ENCODE results near the gene SNX17.
A peak's percentile ranks its signal among the peaks of the same experiment; 100 is the strongest.

The SNX17 gene

GRCh38 chr2:27407798-27408491 is 37.5 kb downstream of the SNX17 start:
- peaks cover 58% of the 10 kb centered on the region for H4K20me1 ChIP-seq (ENCODE audit: insufficient read depth, low read length, poor library complexity, severe bottlenecking)
- peak overlapping the region; percentile 79 for H3K9ac ChIP-seq (ENCODE audit: low read depth, low read length, poor library complexity, severe bottlenecking)

GRCh38 chr2:27408601-27409320 is 38.3 kb downstream of the SNX17 start:
- Histone ChIP-seq H3K79me2 (ENCODE audit: insufficient read depth, low read length) (peaks cover 56% of the 10 kb centered on the region), H3K36me3 (ENCODE audit: insufficient read depth, low read length) (no peaks in the 10 kb centered on the region), H3K9ac (ENCODE audit: low read depth, low read length, poor library complexity, severe bottlenecking) (peak overlapping the region; percentile 79), H4K20me1 (ENCODE audit: insufficient read depth, low read length, poor library complexity, severe bottlenecking) (peaks cover 51% of the 10 kb centered on the region), H3K4me2 (ENCODE audit: low read depth, low read length, poor library complexity, severe bottlenecking) (peak overlapping the region; percentile 85), H2AFZ (ENCODE audit: low read length) (peak overlapping the region; percentile 80), H3K9me2 (replicated peaks; ENCODE audit: low read depth, low read length) (no peaks in the 10 kb centered on the region), H3K4me1 (ENCODE audit: insufficient read depth, low read length, poor library complexity, severe bottlenecking) (peaks cover 41% of the 10 kb centered on the region), H3K27me3 (ENCODE audit: insufficient read depth, low read length, poor library complexity, severe bottlenecking) (no peaks in the 10 kb centered on the region), H3K4me3 (ENCODE audit: low read length, poor library complexity, severe bottlenecking) (peak overlapping the region; percentile 99), H3F3A (ENCODE audit: low read depth) (no peaks in the 10 kb centered on the region), H3K9me3 (ENCODE audit: insufficient read depth, low read depth, low read length) (no peaks in the 10 kb centered on the region)
- TF ChIP-seq CTCF (conservative IDR thresholded peaks at IDR 0.05; ENCODE audit: low read length) (no peak), EZH2phosphoT487 (IDR thresholded peaks at IDR 0.05; ENCODE audit: borderline replicate concordance) (no peak)

More at GRCh38 chr2:27407798-27408491, 37.5 kb downstream of the SNX17 start:
- Histone ChIP-seq H3F3A (ENCODE audit: low read depth) (no peaks in the 10 kb centered on the region), H3K4me2 (ENCODE audit: low read depth, low read length, poor library complexity, severe bottlenecking) (peak overlapping the region; percentile 85), H3K4me1 (ENCODE audit: insufficient read depth, low read length, poor library complexity, severe bottlenecking) (peaks cover 45% of the 10 kb centered on the region), H3K4me3 (ENCODE audit: low read length, poor library complexity, severe bottlenecking) (peak overlapping the region; percentile 99), H3K36me3 (ENCODE audit: insufficient read depth, low read length) (no peaks in the 10 kb centered on the region), H3K9me2 (replicated peaks; ENCODE audit: low read depth, low read length) (no peaks in the 10 kb centered on the region), H2AFZ (ENCODE audit: low read length) (no peak overlapping the region), H3K27me3 (ENCODE audit: insufficient read depth, low read length, poor library complexity, severe bottlenecking) (no peaks in the 10 kb centered on the region), H3K79me2 (ENCODE audit: insufficient read depth, low read length) (peaks cover 65% of the 10 kb centered on the region), H3K9me3 (ENCODE audit: insufficient read depth, low read depth, low read length) (no peaks in the 10 kb centered on the region)
- TF ChIP-seq EZH2phosphoT487 (IDR thresholded peaks at IDR 0.05; ENCODE audit: borderline replicate concordance) (no peak), CTCF (conservative IDR thresholded peaks at IDR 0.05; ENCODE audit: low read length) (peak; percentile 49)

- Histone ChIP-seq H3K4me3 (ENCODE audit: low read length, poor library complexity, severe bottlenecking) (peak within 1 kb of the TSS; percentile 99), H3K9ac (ENCODE audit: low read depth, low read length, poor library complexity, severe bottlenecking) (peak within 1 kb of the TSS; percentile 79), H3K4me2 (ENCODE audit: low read depth, low read length, poor library complexity, severe bottlenecking) (peak within 1 kb of the TSS; percentile 85), H3K27me3 (ENCODE audit: insufficient read depth, low read length, poor library complexity, severe bottlenecking) (no peaks in the 10 kb centered on the region), H3K79me2 (ENCODE audit: insufficient read depth, low read length) (peaks cover 49% of the 10 kb centered on the region), H3K9me3 (ENCODE audit: insufficient read depth, low read depth, low read length) (no peaks in the 10 kb centered on the region), H4K20me1 (ENCODE audit: insufficient read depth, low read length, poor library complexity, severe bottlenecking) (peaks cover 44% of the 10 kb centered on the region), H3K4me1 (ENCODE audit: insufficient read depth, low read length, poor library complexity, severe bottlenecking) (peaks cover 34% of the 10 kb centered on the region), H3F3A (ENCODE audit: low read depth) (no peaks in the 10 kb centered on the region), H2AFZ (ENCODE audit: low read length) (peak within 1 kb of the TSS; percentile 80), H3K36me3 (ENCODE audit: insufficient read depth, low read length) (no peaks in the 10 kb centered on the region), H3K9me2 (replicated peaks; ENCODE audit: low read depth, low read length) (no peaks in the 10 kb centered on the region)
- TF ChIP-seq EZH2phosphoT487 (IDR thresholded peaks at IDR 0.05; ENCODE audit: borderline replicate concordance) (no peak), CTCF (conservative IDR thresholded peaks at IDR 0.05; ENCODE audit: low read length) (no peak)
Measured at GRCh38 chr2:27409321-27410073, 39.1 kb downstream of the SNX17 start, which contains the start of gene PPM1G. TSS of gene PPM1G (minus strand) at chr2:27409591. CDS start at chr2:27409422, 169 bp downstream.

Measured in Loucy (cell line).